ENCODE data around the gene ZNF597. TPM values are rescaled to one million over a fixed set of nuclear protein-coding genes. Genes with fewer than 3 reads are reported as not detected.

Gene ZNF597

GRCh38 chr16:3413730-3414379 lies 29.4 kb downstream of the ZNF597 start:
- H3K27me3 ChIP-seq (ENCODE audit: control insufficient read depth, insufficient read depth, low read length), result no peaks in the 10 kb centered on the region
- no peaks in the 10 kb centered on the region for H3K4me1 ChIP-seq (ENCODE audit: control insufficient read depth, insufficient read depth, low read length)
- no peak overlapping the region for H3K4me3 ChIP-seq (ENCODE audit: low read length)
- peaks cover 7% of the 10 kb centered on the region for H3K36me3 ChIP-seq (ENCODE audit: insufficient read depth, low read length)
- H3K9ac ChIP-seq (ENCODE audit: low read depth, low read length), result no peak overlapping the region
- H3K4me2 ChIP-seq (ENCODE audit: low read length), result no peak overlapping the region
- H3K9me3 ChIP-seq (replicated peaks; ENCODE audit: low read length), result peaks cover 20% of the 10 kb centered on the region

GRCh38 chr16:3408561-3409197 lies 34.6 kb downstream of the ZNF597 start:
- Histone ChIP-seq H3K4me2 (ENCODE audit: low read length) (no peak overlapping the region), H3K27me3 (ENCODE audit: control insufficient read depth, insufficient read depth, low read length) (no peaks in the 10 kb centered on the region), H3K4me1 (ENCODE audit: control insufficient read depth, insufficient read depth, low read length) (no peaks in the 10 kb centered on the region), H3K4me3 (ENCODE audit: low read length) (no peak overlapping the region), H3K9ac (ENCODE audit: low read depth, low read length) (no peak overlapping the region), H3K36me3 (ENCODE audit: insufficient read depth, low read length) (peaks cover 57% of the 10 kb centered on the region), H3K9me3 (replicated peaks; ENCODE audit: low read length) (peaks cover 35% of the 10 kb centered on the region)

GRCh38 chr16:3401719-3402397 lies 41.4 kb downstream of the ZNF597 start:
- peaks cover 3% of the 10 kb centered on the region for H3K4me1 ChIP-seq (ENCODE audit: control insufficient read depth, insufficient read depth, low read length)
- H3K9me3 ChIP-seq (replicated peaks; ENCODE audit: low read length), result peaks cover 7% of the 10 kb centered on the region
- no peaks in the 10 kb centered on the region for H3K27me3 ChIP-seq (ENCODE audit: control insufficient read depth, insufficient read depth, low read length)
- H3K4me3 ChIP-seq (ENCODE audit: low read length), result peak overlapping the region; percentile 84
- H3K9ac ChIP-seq (ENCODE audit: low read depth, low read length), result peak overlapping the region; percentile 86
- peak overlapping the region; percentile 93 for H3K4me2 ChIP-seq (ENCODE audit: low read length)
- peaks cover 51% of the 10 kb centered on the region for H3K36me3 ChIP-seq (ENCODE audit: insufficient read depth, low read length)

- peaks cover 1% of the 10 kb centered on the region for H3K9me3 ChIP-seq (replicated peaks; ENCODE audit: low read length)
- peak within 1 kb of the TSS; percentile 92 for H3K9ac ChIP-seq (ENCODE audit: low read depth, low read length)
- H3K4me2 ChIP-seq (ENCODE audit: low read length), result peak within 1 kb of the TSS; percentile 93
- peaks cover 3% of the 10 kb centered on the region for H3K4me1 ChIP-seq (ENCODE audit: control insufficient read depth, insufficient read depth, low read length)
- H3K36me3 ChIP-seq (ENCODE audit: insufficient read depth, low read length), result peaks cover 51% of the 10 kb centered on the region
- no peaks in the 10 kb centered on the region for H3K27me3 ChIP-seq (ENCODE audit: control insufficient read depth, insufficient read depth, low read length)
- peak within 1 kb of the TSS; percentile 84 for H3K4me3 ChIP-seq (ENCODE audit: low read length)
Measured at GRCh38 chr16:3400779-3401688, 42.3 kb downstream of the ZNF597 start, which contains the start of the genes ZNF174 and ZSCAN32. ZNF174 (plus strand) TSS chr16:3401215; CDS start chr16:3402005, 790 bp downstream. ZSCAN32 (minus strand) TSS chr16:3401004; CDS start chr16:3397557, 3,447 bp downstream.

GRCh38 chr16:3400446-3400778 lies 42.9 kb downstream of the ZNF597 start:
- H3K9ac ChIP-seq (ENCODE audit: low read depth, low read length), result peak overlapping the region; percentile 92
- H3K4me1 ChIP-seq (ENCODE audit: control insufficient read depth, insufficient read depth, low read length), result peaks cover 3% of the 10 kb centered on the region
- peak overlapping the region; percentile 84 for H3K4me3 ChIP-seq (ENCODE audit: low read length)
- no peaks in the 10 kb centered on the region for H3K27me3 ChIP-seq (ENCODE audit: control insufficient read depth, insufficient read depth, low read length)
- peaks cover 50% of the 10 kb centered on the region for H3K36me3 ChIP-seq (ENCODE audit: insufficient read depth, low read length)
- peak overlapping the region; percentile 82 for H3K4me2 ChIP-seq (ENCODE audit: low read length)
- H3K9me3 ChIP-seq (replicated peaks; ENCODE audit: low read length), result no peaks in the 10 kb centered on the region

- Histone ChIP-seq H3K9me3 (replicated peaks; ENCODE audit: low read length) (peaks cover 3% of the 10 kb centered on the region), H3K36me3 (ENCODE audit: insufficient read depth, low read length) (peaks cover 64% of the 10 kb centered on the region), H3K4me1 (ENCODE audit: control insufficient read depth, insufficient read depth, low read length) (no peaks in the 10 kb centered on the region), H3K9ac (ENCODE audit: low read depth, low read length) (no peak overlapping the region), H3K4me2 (ENCODE audit: low read length) (no peak overlapping the region), H3K27me3 (ENCODE audit: control insufficient read depth, insufficient read depth, low read length) (no peaks in the 10 kb centered on the region), H3K4me3 (ENCODE audit: low read length) (no peak overlapping the region)
Measured at GRCh38 chr16:3389663-3390338, 53.5 kb downstream of the ZNF597 start.

- Histone ChIP-seq H3K27me3 (ENCODE audit: control insufficient read depth, insufficient read depth, low read length) (no peaks in the 10 kb centered on the region), H3K4me3 (ENCODE audit: low read length) (no peak overlapping the region), H3K36me3 (ENCODE audit: insufficient read depth, low read length) (peaks cover 72% of the 10 kb centered on the region), H3K9ac (ENCODE audit: low read depth, low read length) (no peak overlapping the region), H3K4me2 (ENCODE audit: low read length) (no peak overlapping the region), H3K9me3 (replicated peaks; ENCODE audit: low read length) (peaks cover 18% of the 10 kb centered on the region), H3K4me1 (ENCODE audit: control insufficient read depth, insufficient read depth, low read length) (no peaks in the 10 kb centered on the region)
Measured at GRCh38 chr16:3388325-3388724, 55.0 kb downstream of the ZNF597 start.

GRCh38 chr16:3383045-3383448 lies 60.3 kb downstream of the ZNF597 start:
- Histone ChIP-seq H3K4me2 (ENCODE audit: low read length) (no peak overlapping the region), H3K36me3 (ENCODE audit: insufficient read depth, low read length) (peaks cover 61% of the 10 kb centered on the region), H3K27me3 (ENCODE audit: control insufficient read depth, insufficient read depth, low read length) (no peaks in the 10 kb centered on the region), H3K4me3 (ENCODE audit: low read length) (peak overlapping the region; percentile 27), H3K9ac (ENCODE audit: low read depth, low read length) (no peak overlapping the region), H3K4me1 (ENCODE audit: control insufficient read depth, insufficient read depth, low read length) (no peaks in the 10 kb centered on the region), H3K9me3 (replicated peaks; ENCODE audit: low read length) (peaks cover 49% of the 10 kb centered on the region)

Small RNAs within 50 kb of the gene (small RNA-seq; reads per million reads assigned to genes)
- gene MIR6126, result not detected
